Esophagus muscularis mucosa (tissue), 4 donors: ENCODE data around the gene ITLN1.

ENCODE experiments used
- EP300 ChIP-seq: sonication (generic); formaldehyde crosslinking; IDR thresholded peaks from one replicate; pipeline ENCODE4 v1.6.1; 2017; ENCODE audit warnings: antibody characterized with exemption
- POLR2AphosphoS5 ChIP-seq, 2 donors: sonication (generic); formaldehyde crosslinking; IDR thresholded peaks; one replicate each; pipeline ENCODE4 v1.6.1; 2017; ENCODE audit warnings: antibody characterized with exemption in 2 of 2
- TF ChIP-seq, protein P1 (sequence below), 3 experiments: fragments of 200-600 bp in 2 of 3; fragments of 450-650 bp in 1 of 3; sonication (generic) in 2 of 3; IDR thresholded peaks; one replicate each; pipeline ENCODE4 v1.5.1; 2017 to 2019; ENCODE audit warnings: antibody characterized with exemption in 3 of 3, mild to moderate bottlenecking in 2 of 3, moderate library complexity in 1 of 3

DNA sequence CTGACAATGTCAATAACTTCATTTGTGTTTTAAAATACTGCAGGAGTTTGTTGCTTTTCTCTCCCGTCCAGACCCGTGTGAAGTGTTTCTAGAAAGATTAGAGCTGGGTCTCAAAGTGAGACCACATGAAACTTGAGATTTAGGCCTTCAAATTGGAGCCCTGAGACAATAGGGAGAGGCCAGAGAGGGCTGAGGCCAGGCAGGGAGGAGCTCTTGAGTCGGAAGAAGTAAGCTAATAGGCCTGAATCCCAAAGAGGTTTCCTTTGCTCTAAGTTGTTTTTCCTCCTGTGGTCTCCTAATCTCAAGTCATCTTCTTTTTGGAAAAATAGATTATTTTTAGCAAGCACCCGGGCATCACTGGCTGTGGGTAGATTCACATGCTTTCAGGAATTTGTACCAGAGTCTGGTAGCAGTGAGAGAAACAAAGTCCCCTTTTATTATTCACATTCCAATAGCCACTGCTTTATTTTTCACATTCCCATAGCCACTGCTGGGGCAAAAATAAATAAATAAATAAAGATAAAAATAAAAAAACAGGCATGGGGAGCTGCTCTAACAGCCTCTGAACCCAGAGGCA is 47.9 kb downstream of the ITLN1 start:
- no peak for TF ChIP-seq EP300
- TF ChIP-seq, protein P1, sequence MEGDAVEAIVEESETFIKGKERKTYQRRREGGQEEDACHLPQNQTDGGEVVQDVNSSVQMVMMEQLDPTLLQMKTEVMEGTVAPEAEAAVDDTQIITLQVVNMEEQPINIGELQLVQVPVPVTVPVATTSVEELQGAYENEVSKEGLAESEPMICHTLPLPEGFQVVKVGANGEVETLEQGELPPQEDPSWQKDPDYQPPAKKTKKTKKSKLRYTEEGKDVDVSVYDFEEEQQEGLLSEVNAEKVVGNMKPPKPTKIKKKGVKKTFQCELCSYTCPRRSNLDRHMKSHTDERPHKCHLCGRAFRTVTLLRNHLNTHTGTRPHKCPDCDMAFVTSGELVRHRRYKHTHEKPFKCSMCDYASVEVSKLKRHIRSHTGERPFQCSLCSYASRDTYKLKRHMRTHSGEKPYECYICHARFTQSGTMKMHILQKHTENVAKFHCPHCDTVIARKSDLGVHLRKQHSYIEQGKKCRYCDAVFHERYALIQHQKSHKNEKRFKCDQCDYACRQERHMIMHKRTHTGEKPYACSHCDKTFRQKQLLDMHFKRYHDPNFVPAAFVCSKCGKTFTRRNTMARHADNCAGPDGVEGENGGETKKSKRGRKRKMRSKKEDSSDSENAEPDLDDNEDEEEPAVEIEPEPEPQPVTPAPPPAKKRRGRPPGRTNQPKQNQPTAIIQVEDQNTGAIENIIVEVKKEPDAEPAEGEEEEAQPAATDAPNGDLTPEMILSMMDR (IDR thresholded peaks at IDR 0.05), result no peak
- no peak for TF ChIP-seq POLR2AphosphoS5 (IDR thresholded peaks at IDR 0.05)
